Activated T-helper 17 cell treated with anti-CD3 and anti-CD28 coated beads, Interleukin-2, amount 50 U/mL, for 72 hours (primary cell): ENCODE data around the gene TRAPPC2B. TPM values are rescaled to one million over a fixed set of nuclear protein-coding genes. Genes with fewer than 3 reads are reported as not detected.

ENCODE experiments used
- ATAC-seq: fragments of 150-1000 bp; cut with Tn5 transposase; replicated peaks from 2 replicates; pipeline ENCODE4 v1.10.0; 2021; ENCODE audit warnings: mild to moderate bottlenecking, moderate library complexity
- H3K27ac Mint-ChIP-seq: one replicate; pipeline ENCODE4 v1.8.0; 2022; ENCODE audit warnings: mixed read lengths
- H3K27me3 Mint-ChIP-seq: one replicate; pipeline ENCODE4 v1.8.0; 2022; ENCODE audit warnings: mixed read lengths
- H3K36me3 Mint-ChIP-seq: one replicate; pipeline ENCODE4 v1.8.0; 2022; ENCODE audit warnings: low read depth, mild to moderate bottlenecking, mixed read lengths
- H3K4me1 Mint-ChIP-seq: one replicate; pipeline ENCODE4 v1.8.0; 2022; ENCODE audit warnings: mixed read lengths
- H3K4me3 Mint-ChIP-seq: one replicate; pipeline ENCODE4 v1.8.0; 2022; ENCODE audit warnings: mild to moderate bottlenecking, mixed read lengths
- H3K9me3 Mint-ChIP-seq: one replicate; pipeline ENCODE4 v1.8.0; 2022; ENCODE audit warnings: mixed read lengths
- total RNA-seq, 2 donors: library from RNA; stranded (reverse); gene quantifications; one replicate each; pipeline ENCODE4 v1.2.3, GENCODE V29; 2022

Gene TRAPPC2B
- total RNA-seq, 2 donors from 2014 or later = 4.5 to 8.8 TPM

- Mint-ChIP-seq H3K4me3 (peak within 1 kb of the TSS; percentile 86), H3K27ac (peak within 1 kb of the TSS; percentile 92), H3K9me3 (peaks cover 10% of the 10 kb centered on the region), H3K4me1 (peaks cover 19% of the 10 kb centered on the region), H3K36me3 (peaks cover 53% of the 10 kb centered on the region), H3K27me3 (no peaks in the 10 kb centered on the region)
- ATAC-seq = peak; percentile 99
These were observed 26.6 kb downstream of the TRAPPC2B start, which contains the start of gene ZNF548 for GRCh38 chr19:57389730-57390598. ZNF548 (plus strand) TSS chr19:57389854; CDS start chr19:57390100, 246 bp downstream.

DNA sequence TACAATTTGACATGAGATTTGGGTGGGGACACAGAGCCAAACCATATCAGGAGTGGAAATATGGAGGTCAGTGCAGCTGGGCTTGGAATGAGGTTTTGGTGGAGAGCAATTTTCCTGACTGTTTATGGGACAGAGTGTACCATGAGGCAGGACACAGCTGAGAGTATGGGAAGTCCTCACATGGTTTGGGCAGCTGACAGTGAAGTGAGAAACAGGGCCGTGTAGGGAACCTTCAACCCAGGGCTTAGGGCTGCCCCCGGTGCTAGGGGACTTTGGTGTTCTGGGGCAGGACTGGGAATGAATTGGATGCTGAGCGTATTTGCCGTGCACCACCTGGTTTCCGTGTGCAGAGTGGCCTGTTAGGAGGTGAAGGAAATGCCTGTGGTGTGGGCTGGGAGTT lies 32.4 kb downstream of the TRAPPC2B start:
- Mint-ChIP-seq H3K9me3 (peaks cover 46% of the 10 kb centered on the region), H3K27ac (peak overlapping the region; percentile 67)
- no peak for ATAC-seq

DNA sequence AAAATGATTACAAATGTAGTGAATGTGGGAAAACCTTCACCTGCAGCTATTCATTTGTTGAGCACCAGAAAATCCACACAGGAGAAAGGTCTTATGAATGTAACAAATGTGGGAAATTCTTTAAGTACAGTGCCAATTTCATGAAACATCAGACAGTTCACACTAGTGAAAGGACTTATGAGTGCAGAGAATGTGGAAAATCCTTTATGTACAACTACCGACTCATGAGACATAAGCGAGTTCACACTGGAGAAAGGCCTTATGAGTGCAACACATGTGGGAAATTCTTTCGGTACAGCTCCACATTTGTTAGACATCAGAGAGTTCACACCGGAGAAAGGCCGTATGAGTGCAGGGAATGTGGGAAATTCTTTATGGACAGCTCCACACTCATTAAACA lies 35.5 kb downstream of the TRAPPC2B start:
- Mint-ChIP-seq H3K27me3 (no peaks in the 10 kb centered on the region), H3K9me3 (peaks cover 45% of the 10 kb centered on the region), H3K27ac (no peak overlapping the region), H3K36me3 (peaks cover 74% of the 10 kb centered on the region), H3K4me1 (peaks cover 12% of the 10 kb centered on the region), H3K4me3 (no peak overlapping the region)
- ATAC-seq = no peak

More for the DNA sequence above, 32.4 kb downstream of the TRAPPC2B start:
- H3K27me3 Mint-ChIP-seq = no peaks in the 10 kb centered on the region
- peaks cover 17% of the 10 kb centered on the region for H3K4me1 Mint-ChIP-seq
- peaks cover 97% of the 10 kb centered on the region for H3K36me3 Mint-ChIP-seq
- H3K4me3 Mint-ChIP-seq = no peak overlapping the region

DNA sequence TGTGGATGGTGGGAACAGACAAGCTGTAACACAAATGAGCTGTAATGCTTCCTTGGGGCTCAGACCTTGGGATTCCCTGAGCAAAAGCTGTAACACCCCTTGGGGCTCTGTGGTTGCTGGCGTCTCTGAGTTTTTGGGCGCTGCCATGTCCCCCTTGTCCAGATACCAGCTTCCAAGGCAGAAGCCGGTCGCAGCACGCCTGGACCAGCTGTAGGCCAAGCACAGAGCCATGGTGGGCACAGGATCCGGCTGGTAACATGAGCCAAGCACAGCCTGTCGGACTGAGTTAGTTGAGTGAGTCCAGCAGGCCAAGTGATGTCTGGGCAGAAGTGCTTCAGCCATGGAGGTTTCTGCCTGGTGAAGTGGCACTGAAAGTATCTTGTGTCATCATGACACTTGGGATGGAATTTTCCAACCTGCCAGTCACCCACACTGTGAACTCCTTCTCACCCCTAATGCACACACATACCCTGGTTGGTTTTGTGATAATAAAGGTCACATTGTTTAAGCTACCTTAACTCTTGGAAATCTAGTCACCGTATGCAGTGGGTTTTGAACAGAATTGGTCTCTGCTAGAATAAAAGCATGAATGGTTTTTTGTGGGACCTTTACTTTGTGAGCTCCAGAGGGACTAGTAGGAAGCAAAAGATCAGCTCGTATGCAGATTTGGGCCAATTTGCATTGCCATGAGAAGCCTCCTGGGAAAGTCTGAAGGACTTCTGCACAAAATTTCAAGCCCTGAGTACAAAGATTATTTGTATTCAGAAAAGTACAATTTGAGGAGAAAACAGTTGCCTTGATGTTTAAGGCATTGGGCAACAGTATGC lies 40.6 kb downstream of the TRAPPC2B start:
- H3K27ac Mint-ChIP-seq = no peak overlapping the region
- H3K4me1 Mint-ChIP-seq = no peaks in the 10 kb centered on the region
- no peak for ATAC-seq
- H3K4me3 Mint-ChIP-seq = no peak overlapping the region
- H3K36me3 Mint-ChIP-seq = peaks cover 23% of the 10 kb centered on the region
- no peaks in the 10 kb centered on the region for H3K27me3 Mint-ChIP-seq
- H3K9me3 Mint-ChIP-seq = peaks cover 4% of the 10 kb centered on the region

GRCh38 chr19:57406516-57407123 lies 43.3 kb downstream of the TRAPPC2B start:
- Mint-ChIP-seq H3K4me3 (no peak overlapping the region), H3K27ac (no peak overlapping the region), H3K36me3 (peaks cover 7% of the 10 kb centered on the region), H3K4me1 (peaks cover 3% of the 10 kb centered on the region), H3K9me3 (no peaks in the 10 kb centered on the region), H3K27me3 (no peaks in the 10 kb centered on the region)
- peak; percentile 56 for ATAC-seq

DNA sequence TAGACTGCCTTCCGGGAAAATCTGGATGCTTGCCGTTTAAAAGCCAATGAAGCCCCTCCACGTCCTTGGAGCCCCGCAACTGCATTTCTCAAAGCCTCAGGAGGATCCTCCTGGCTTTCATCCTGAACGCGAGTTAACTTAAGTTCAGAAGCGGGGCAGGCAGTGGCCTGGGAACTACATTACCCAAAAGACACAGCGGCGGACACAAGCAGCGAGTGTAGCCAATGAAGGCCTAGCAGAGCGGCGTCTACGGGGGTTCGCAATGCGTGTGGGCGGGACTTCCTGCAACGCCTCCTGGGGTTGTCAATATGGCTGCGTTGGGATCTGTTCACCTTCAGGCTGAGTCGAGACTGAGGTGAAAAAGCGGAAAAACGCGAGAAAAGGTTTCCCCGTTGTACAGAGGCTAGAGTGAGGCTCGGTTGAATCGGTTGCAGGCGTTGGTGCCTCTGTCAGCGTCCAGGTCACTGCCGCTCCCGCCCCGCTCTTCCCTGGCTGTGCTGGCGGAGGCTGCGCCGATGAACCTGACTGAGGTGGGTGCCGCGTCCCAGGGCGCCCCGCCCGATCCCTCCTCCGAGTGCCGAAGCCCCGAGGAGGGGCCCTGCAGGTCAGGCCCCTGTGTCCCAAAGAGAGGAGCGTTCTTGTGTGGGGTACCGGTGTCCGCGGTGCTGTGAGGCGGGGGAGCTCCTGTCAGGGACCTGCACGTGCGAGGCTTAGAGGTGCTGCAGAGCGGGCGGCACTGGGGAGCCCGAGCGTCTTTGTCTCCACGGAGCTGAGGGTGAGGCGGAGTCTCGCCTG lies 47.7 kb downstream of the TRAPPC2B start, which contains the start of gene ZNF17:
TSS of gene ZNF17 (plus strand) at position 285 of the 795 bp plus-strand sequence. CDS start 2,455 bp downstream, outside the sequence.
- Mint-ChIP-seq H3K4me3 (peak within 1 kb of the TSS; percentile 88), H3K36me3 (peaks cover 41% of the 10 kb centered on the region), H3K27me3 (no peaks in the 10 kb centered on the region), H3K9me3 (peaks cover 10% of the 10 kb centered on the region), H3K27ac (peak within 1 kb of the TSS; percentile 69), H3K4me1 (peaks cover 23% of the 10 kb centered on the region)
- peak; percentile 100 for ATAC-seq

Other genes with a start within 250 kb of the TRAPPC2B start
- gene USP29, start 243.6 kb upstream of the TRAPPC2B start, total RNA-seq = not detected
- not detected for gene ZIM3, start 218.3 kb upstream of the TRAPPC2B start, total RNA-seq
- not detected for gene DUXA, start 196.1 kb upstream of the TRAPPC2B start, total RNA-seq
- 10 to 100 TPM; 23.7 to 51.0 TPM for gene ZNF264, start 172.1 kb upstream of the TRAPPC2B start, total RNA-seq
- gene AURKC, start 132.5 kb upstream of the TRAPPC2B start, total RNA-seq = 1 to 10 TPM; 2.1 to 3.5 TPM
- 10 to 100 TPM in 1 of 2 donors, 1 to 10 TPM in 1; 9.1 to 16.7 TPM for gene ZNF805, start 122.9 kb upstream of the TRAPPC2B start, total RNA-seq
- gene ZNF460, start 83.1 kb upstream of the TRAPPC2B start, total RNA-seq = 100 to 1,000 TPM in 1 of 2 donors, 10 to 100 TPM in 1; 90.0 to 130 TPM
- 1 to 10 TPM; 6.6 to 6.7 TPM for gene ZNF543, start 43.1 kb upstream of the TRAPPC2B start, total RNA-seq
- gene ZNF304, start 12.3 kb upstream of the TRAPPC2B start, total RNA-seq = 1 to 10 TPM; 5.3 to 6.4 TPM
- 1 to 10 TPM; 2.7 to 5.4 TPM for gene ZNF547, start within 50 bp of the TRAPPC2B start, total RNA-seq
- 10 to 100 TPM; 19.4 to 48.5 TPM for gene ZNF548, start 26.3 kb downstream of the TRAPPC2B start, total RNA-seq
- gene ZNF17, start 47.6 kb downstream of the TRAPPC2B start, total RNA-seq = 10 to 100 TPM in 1 of 2 donors, 1 to 10 TPM in 1; 8.3 to 12.0 TPM
- gene ZNF749, start 71.8 kb downstream of the TRAPPC2B start, total RNA-seq = 10 to 100 TPM; 13.8 to 15.0 TPM
- under 1 TPM in 1 of 2 donors, not detected in 1; 0.37 TPM for gene VN1R1, start 93.6 kb downstream of the TRAPPC2B start, total RNA-seq
- 1 to 10 TPM; 2.8 to 4.5 TPM for gene ZNF772, start 114.0 kb downstream of the TRAPPC2B start, total RNA-seq
- 1 to 10 TPM; 4.7 to 8.5 TPM for gene ZNF419, start 124.2 kb downstream of the TRAPPC2B start, total RNA-seq
- gene ZNF773, start 136.4 kb downstream of the TRAPPC2B start, total RNA-seq = 1 to 10 TPM; 3.8 to 6.2 TPM
- gene ZNF549, start 163.8 kb downstream of the TRAPPC2B start, total RNA-seq = 1 to 10 TPM; 3.2 to 4.9 TPM
- gene ZNF550, start 196.3 kb downstream of the TRAPPC2B start, total RNA-seq = 1 to 10 TPM; 8.9 to 10.0 TPM
- 1 to 10 TPM; 2.2 to 2.4 TPM for gene ZNF416, start 215.4 kb downstream of the TRAPPC2B start, total RNA-seq
- gene ZIK1, start 220.6 kb downstream of the TRAPPC2B start, total RNA-seq = 1 to 10 TPM; 2.5 to 3.2 TPM
- 1 to 10 TPM; 6.0 to 9.9 TPM for gene ZNF530, start 236.3 kb downstream of the TRAPPC2B start, total RNA-seq